GM12878 (cell line): ENCODE measurements around the gene MCRIP2. TPM values are rescaled to one million over a fixed set of nuclear protein-coding genes. Genes with fewer than 3 reads are reported as not detected.

Experiments used
- ATAC-seq: fragments of 200-7000 bp; cut with Tn5 transposase; 3 replicates; pipeline ENCODE4 v1.9.1; 2020; ENCODE audit warnings: mild to moderate bottlenecking, moderate library complexity
- BruUV-seq: library from RNA; stranded (reverse); fragments of 400-500 nt; replicated peaks from 2 replicates; lab custom pipeline; 2021; lab: Mats Ljungman, UMichigan
- CTCF ChIA-PET: fragments of 300-600 bp; sonication (Branson Sonifier 250); formaldehyde crosslinking; extraction: SDS; loops from one replicate; lab custom pipeline; 2021; ENCODE audit warnings: inconsistent platforms; lab: Yijun Ruan, JAX
- POLR2A ChIA-PET: fragments of 350-600 bp; formaldehyde crosslinking; extraction: SDS; loops from one replicate; lab custom pipeline; 2021; ENCODE audit warnings: inconsistent platforms; lab: Charles Lee
- RAD21 ChIA-PET: fragments of 300-600 bp; sonication (Branson Sonifier 250); formaldehyde crosslinking; loops from one replicate; lab custom pipeline; 2023; ENCODE audit warnings: antibody characterized with exemption; ENCODE audit not compliant: unreplicated experiment; lab: Charles Lee
- SMC1A ChIA-PET: fragments of 300-600 bp; sonication (Branson Sonifier 250); formaldehyde crosslinking; loops from one replicate; lab custom pipeline; 2023; ENCODE audit not compliant: unreplicated experiment, uncharacterized antibody; lab: Charles Lee
- DNase-seq: peaks from one replicate; pipeline ENCODE4 v3.0.0-alpha.2; 2011; ENCODE audit warnings: low read depth, low spot score
- FAIRE-seq: peaks from 3 replicates; lab custom pipeline; 2011; peaks lifted over from hg19 to GRCh38; lab: Jason Lieb, UNC
- H2AFZ ChIP-seq: 2 replicates; pipeline ENCODE4 v1.6.0; 2011; ENCODE audit warnings: low read depth, low read length, control low read depth; ENCODE audit not compliant: control insufficient read depth
- H3K27ac ChIP-seq: 2 replicates; pipeline ENCODE4 v1.5.1; 2011; ENCODE audit warnings: control low read depth; ENCODE audit not compliant: control insufficient read depth, insufficient read depth
- H3K27me3 ChIP-seq, 2 experiments: replicated peaks in 1 of 2; 2 replicates each; pipeline versions ENCODE4 v1.6.0 to v1.6.1; 2011; ENCODE audit warnings: low read length in 1 of 2; ENCODE audit not compliant: control insufficient read depth in 2 of 2, insufficient read depth in 2 of 2
- H3K36me3 ChIP-seq, 2 experiments: 2 replicates each; pipeline ENCODE4 v1.5.1; 2011; ENCODE audit warnings: low read length in 1 of 2; ENCODE audit not compliant: control insufficient read depth in 2 of 2, insufficient read depth in 2 of 2
- H3K4me1 ChIP-seq: 2 replicates; pipeline ENCODE4 v1.6.1; 2011; ENCODE audit warnings: mild to moderate bottlenecking, low read length, moderate library complexity, mixed read lengths; ENCODE audit not compliant: control insufficient read depth, insufficient read depth
- H3K4me2 ChIP-seq: 2 replicates; pipeline ENCODE4 v1.6.0; 2011; ENCODE audit warnings: control low read depth; ENCODE audit not compliant: control insufficient read depth, insufficient read depth
- H3K4me3 ChIP-seq: fragments of 200-600 bp; sonication (generic); 2 replicates; pipeline ENCODE4 v1.5.1; 2016
- H3K79me2 ChIP-seq: 2 replicates; pipeline ENCODE4 v1.6.0; 2011; ENCODE audit warnings: low read length; ENCODE audit not compliant: control insufficient read depth, insufficient read depth
- H3K9ac ChIP-seq: 2 replicates; pipeline ENCODE4 v1.8.0; 2011; ENCODE audit warnings: low read length, control low read depth, mixed read lengths; ENCODE audit not compliant: control insufficient read depth, insufficient read depth
- H3K9me3 ChIP-seq: replicated peaks from 3 replicates; pipeline ENCODE4 v1.5.1; 2011; ENCODE audit warnings: mild to moderate bottlenecking, low read length; ENCODE audit not compliant: control insufficient read depth, insufficient read depth
- H4K20me1 ChIP-seq: 2 replicates; pipeline ENCODE4 v1.6.0; 2011; ENCODE audit not compliant: control insufficient read depth, insufficient read depth
- IKZF2 ChIP-seq, 2 experiments: fragments of 450-650 bp; IDR thresholded peaks; 2 replicates each; pipeline ENCODE4 v1.6.1; 2017; ENCODE audit warnings: mild to moderate bottlenecking in 2 of 2, moderate library complexity in 2 of 2
- NR2C2 ChIP-seq: IDR thresholded peaks from 2 replicates; pipeline ENCODE4 v1.6.1; 2011; ENCODE audit warnings: borderline replicate concordance, low read depth; ENCODE audit not compliant: control insufficient read depth, insufficient read length
- WGBS: methylation state at CpG from one replicate; pipeline ENCODE4 v1.1.6; 2016; ENCODE audit warnings: low lambda C conversion rate; ENCODE audit not compliant: insufficient replicate concordance, insufficient coverage; ENCODE audit errors: missing lambda C conversion rate; 5-methylcytosine and 5-hydroxymethylcytosine counted together
- in situ Hi-C: fragments of 300-500 bp; cut with MboI; formaldehyde crosslinking; loops from 9 replicates; pipeline ENCODE4 v1.14.3; 2018; ENCODE audit warnings: mixed read lengths
- intact Hi-C: fragments of 100-400 bp; cut with micrococcal nuclease; formaldehyde crosslinking; loops from one replicate; pipeline ENCODE4 v1.14.2; 2022; ENCODE audit not compliant: unreplicated experiment
- polyA plus RNA-seq, 11 experiments: library from polyadenylated mRNA; depleted of rRNA in 4 of 11; unstranded in 6 of 11; stranded (reverse) in 5 of 11; fragments of >200 nt; fragmentation: Nextera tagmentation in 4 of 11; fragmentation: Illumina TruSeq in 1 of 11; extraction: Ambion mirVana in 4 of 11; extraction: Trizol in 1 of 11; gene quantifications; 1 replicate in 1 of 11; 2 replicates in 10 of 11; pipeline versions ENCODE4 v1.2.1 to v1.2.3, GENCODE V29; 2011 to 2016; ENCODE audit warnings: inconsistent platforms in 2 of 11, missing spikeins in 2 of 11, low read depth in 1 of 11
- total RNA-seq, 4 experiments: library from RNA; depleted of rRNA in 3 of 4; stranded (reverse); fragments of >200 nt in 3 of 4; fragmentation: Illumina TruSeq in 1 of 4; extraction: Trizol in 1 of 4; gene quantifications; 2 replicates each; pipeline versions ENCODE4 v1.2.1 to v1.2.3, GENCODE V29; 2013 to 2021
- TF ChIP-seq, protein P1 (sequence below): fragments of 150-350 bp; IDR thresholded peaks from 2 replicates; pipeline ENCODE4 v1.6.1; 2014; ENCODE audit warnings: mild to moderate bottlenecking, low read depth, low read length
- TF ChIP-seq, protein P2 (sequence below): fragments of 450-650 bp; IDR thresholded peaks from 2 replicates; pipeline ENCODE4 v1.6.1; 2014; ENCODE audit warnings: mild to moderate bottlenecking

The MCRIP2 gene
- total and polyA plus RNA-seq, 10 of the 15 experiments (the other 5 are each of a cell fraction or from before 2014, with no cell fraction given), result 0.19 to 93.1 (median 57.9) TPM

DNA sequence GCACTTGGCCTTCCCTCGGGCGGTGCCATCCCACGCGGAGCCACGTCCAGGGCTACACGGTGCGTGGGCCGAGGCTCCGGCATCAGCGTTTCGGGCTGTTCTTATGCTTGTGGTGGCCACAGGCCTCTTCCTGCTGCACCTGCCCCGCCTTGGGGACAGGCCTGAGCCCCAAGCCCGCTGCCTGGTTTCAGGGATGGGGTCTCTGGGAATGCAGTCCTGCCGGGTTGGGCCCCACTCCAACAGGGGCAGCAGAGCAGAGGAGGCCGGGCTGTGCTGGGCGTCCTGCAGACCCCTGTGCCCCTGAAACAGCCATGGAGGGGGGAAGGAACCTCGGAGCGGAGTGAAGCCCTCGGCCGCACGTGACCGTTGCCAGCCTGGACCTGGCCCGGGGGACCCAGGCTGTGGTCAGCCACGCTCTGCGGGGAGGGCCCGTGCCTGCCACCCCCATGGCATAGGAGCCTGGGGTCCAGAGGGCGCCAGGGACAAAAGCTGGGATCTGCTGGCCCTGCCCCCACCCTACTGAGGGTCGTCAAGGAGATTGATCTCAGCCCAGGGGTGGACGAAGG lies 11.3 kb upstream of the MCRIP2 start:
- Histone ChIP-seq H3K4me2 (no peak overlapping the region), H3K27ac (no peak overlapping the region), H3K27me3 (no peaks in the 10 kb centered on the region), H3K9me3 (no peaks in the 10 kb centered on the region), H3K4me1 (no peaks in the 10 kb centered on the region; the same call in 1 of the 2 replicates), H4K20me1 (no peaks in the 10 kb centered on the region), H3K9ac (no peak overlapping the region), H3K36me3 (peaks cover 0 to 4% of the 10 kb centered on the region in 2 experiments; a peak in 3 of 4 replicates), H3K79me2 (peaks cover 6% of the 10 kb centered on the region), H3K4me3 (no peak overlapping the region), H2AFZ (no peak overlapping the region)
- FAIRE-seq, result no peak
- in situ Hi-C loops (no loop called here), intact Hi-C loops (no loop called here)
- ATAC-seq, result no peak; the same call in 2 of the 3 replicates
- RAD21 ChIA-PET, result no interaction called here
- POLR2A ChIA-PET, result no interaction called here
- CTCF ChIA-PET, result no interaction called here
- WGBS, result 62% methylated on average over 27 of the region's 29 CpGs
- DNase-seq, result no peak
- BruUV-seq, result no TSS peak
- SMC1A ChIA-PET, result no interaction called here
- TF ChIP-seq, protein P1, sequence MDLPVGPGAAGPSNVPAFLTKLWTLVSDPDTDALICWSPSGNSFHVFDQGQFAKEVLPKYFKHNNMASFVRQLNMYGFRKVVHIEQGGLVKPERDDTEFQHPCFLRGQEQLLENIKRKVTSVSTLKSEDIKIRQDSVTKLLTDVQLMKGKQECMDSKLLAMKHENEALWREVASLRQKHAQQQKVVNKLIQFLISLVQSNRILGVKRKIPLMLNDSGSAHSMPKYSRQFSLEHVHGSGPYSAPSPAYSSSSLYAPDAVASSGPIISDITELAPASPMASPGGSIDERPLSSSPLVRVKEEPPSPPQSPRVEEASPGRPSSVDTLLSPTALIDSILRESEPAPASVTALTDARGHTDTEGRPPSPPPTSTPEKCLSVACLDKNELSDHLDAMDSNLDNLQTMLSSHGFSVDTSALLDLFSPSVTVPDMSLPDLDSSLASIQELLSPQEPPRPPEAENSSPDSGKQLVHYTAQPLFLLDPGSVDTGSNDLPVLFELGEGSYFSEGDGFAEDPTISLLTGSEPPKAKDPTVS, result no peak
- TF ChIP-seq, protein P2, sequence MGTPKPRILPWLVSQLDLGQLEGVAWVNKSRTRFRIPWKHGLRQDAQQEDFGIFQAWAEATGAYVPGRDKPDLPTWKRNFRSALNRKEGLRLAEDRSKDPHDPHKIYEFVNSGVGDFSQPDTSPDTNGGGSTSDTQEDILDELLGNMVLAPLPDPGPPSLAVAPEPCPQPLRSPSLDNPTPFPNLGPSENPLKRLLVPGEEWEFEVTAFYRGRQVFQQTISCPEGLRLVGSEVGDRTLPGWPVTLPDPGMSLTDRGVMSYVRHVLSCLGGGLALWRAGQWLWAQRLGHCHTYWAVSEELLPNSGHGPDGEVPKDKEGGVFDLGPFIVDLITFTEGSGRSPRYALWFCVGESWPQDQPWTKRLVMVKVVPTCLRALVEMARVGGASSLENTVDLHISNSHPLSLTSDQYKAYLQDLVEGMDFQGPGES, result no peak
- TF ChIP-seq NR2C2, result no peak
- no peak for TF ChIP-seq IKZF2 (IDR thresholded peaks at IDR 0.05)
